ENCODE data around the gene SMIM29. TPM values are rescaled to one million over a fixed set of nuclear protein-coding genes. Genes with fewer than 3 reads are reported as not detected.

SMIM29 gene
- total and polyA plus RNA-seq, 2 donors (not counting 3 experiments of a cell fraction or from before 2014, with no cell fraction given): 37.6 to 75.2 TPM

DNA sequence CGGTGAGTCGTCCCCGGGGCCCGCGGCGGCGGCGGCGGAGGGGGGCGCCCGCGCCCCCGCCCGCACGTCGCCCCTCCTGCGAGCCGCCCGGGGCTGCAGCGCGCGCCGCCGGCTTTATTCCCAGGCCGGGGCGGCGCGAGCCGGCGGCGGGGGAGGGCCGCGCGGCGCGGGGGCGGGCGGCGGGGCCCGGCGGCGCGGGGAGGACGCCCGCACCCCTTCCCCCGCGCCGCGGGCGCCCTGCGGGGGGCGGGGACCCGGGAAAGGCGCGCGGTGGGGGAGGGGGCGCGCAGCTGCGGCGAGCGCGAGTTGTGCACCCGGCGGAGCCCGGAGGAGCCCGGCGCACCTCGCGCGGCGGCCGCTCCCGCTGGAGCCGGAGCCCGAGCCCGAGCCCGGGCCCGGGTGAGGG is 11.5 kb downstream of the SMIM29 start:
- H3K4me1 ChIP-seq (ENCODE audit: control insufficient read depth, extremely low read depth, insufficient read depth, low read length): peaks cover 50% of the 10 kb centered on the region
- intact Hi-C loops (cut with micrococcal nuclease) (loop anchor here (5.0 kb wide), 1 partner anchor 455 kb away; no protein-coding TSS in a partner anchor), dilution Hi-C loops (cut with MboI; ENCODE audit: extremely low pct_ligation_motif_present, low sequenced_read_pairs) (no loop called here)
- peak overlapping the region; percentile 82 for H3K9ac ChIP-seq (replicated peaks; ENCODE audit: extremely low read depth, insufficient read depth, low read length)
- H3K27ac ChIP-seq (ENCODE audit: insufficient read depth, low read depth, low read length): peak overlapping the region; percentile 91
- H3K9me3 ChIP-seq (replicated peaks; ENCODE audit: control insufficient read depth, insufficient read depth, low read length): no peaks in the 10 kb centered on the region
- no peak for DNase-seq (ENCODE audit: low read depth, low spot score)
- BruUV-seq (replicated peaks): no TSS peak
- FAIRE-seq: no peak
- H3K4me3 ChIP-seq (replicated peaks in 1 of 3; ENCODE audit: insufficient read depth in 1 of 3, low read depth in 1 of 3, low read length in 3 of 3): peak overlapping the region; percentile 94 to 98 (median 97)
- peaks cover 55% of the 10 kb centered on the region for H3K79me2 ChIP-seq (ENCODE audit: control insufficient read depth, insufficient read depth, low read length)
- H3K36me3 ChIP-seq (ENCODE audit: control insufficient read depth in 2 of 2, extremely low read depth in 1 of 2, insufficient read depth in 2 of 2, low read length in 2 of 2): peaks cover 5 to 7% of the 10 kb centered on the region in 2 experiments
- peak overlapping the region; percentile 94 for H3K4me2 ChIP-seq (ENCODE audit: insufficient read depth, low read length)
- no peaks in the 10 kb centered on the region for H3K27me3 ChIP-seq (ENCODE audit: control insufficient read depth in 2 of 2, insufficient read depth in 2 of 2, low read length in 2 of 2)
- POLR2A ChIA-PET: interaction anchor here (0.7 to 2.0 kb wide), 9 partner anchors 7 to 1266 kb away, joined by 3 to 35 read pairs (median 4); partner anchors contain the start of gene SMIM29
- H2AFZ ChIP-seq (ENCODE audit: low read depth, low read length): no peak overlapping the region
- no peaks in the 10 kb centered on the region for H4K20me1 ChIP-seq (replicated peaks; ENCODE audit: control insufficient read depth, extremely low read depth, insufficient read depth, low read length)
- no peaks in the 10 kb centered on the region for H3K9me1 ChIP-seq (replicated peaks; ENCODE audit: control insufficient read depth, extremely low read depth, insufficient read depth, low read length)
- CTCF ChIA-PET: interaction anchor here (0.8 to 2.0 kb wide), 8 partner anchors 11 to 186 kb away, joined by 3 to 23 read pairs (median 8); no protein-coding TSS in a partner anchor
- TF ChIP-seq, protein P1, sequence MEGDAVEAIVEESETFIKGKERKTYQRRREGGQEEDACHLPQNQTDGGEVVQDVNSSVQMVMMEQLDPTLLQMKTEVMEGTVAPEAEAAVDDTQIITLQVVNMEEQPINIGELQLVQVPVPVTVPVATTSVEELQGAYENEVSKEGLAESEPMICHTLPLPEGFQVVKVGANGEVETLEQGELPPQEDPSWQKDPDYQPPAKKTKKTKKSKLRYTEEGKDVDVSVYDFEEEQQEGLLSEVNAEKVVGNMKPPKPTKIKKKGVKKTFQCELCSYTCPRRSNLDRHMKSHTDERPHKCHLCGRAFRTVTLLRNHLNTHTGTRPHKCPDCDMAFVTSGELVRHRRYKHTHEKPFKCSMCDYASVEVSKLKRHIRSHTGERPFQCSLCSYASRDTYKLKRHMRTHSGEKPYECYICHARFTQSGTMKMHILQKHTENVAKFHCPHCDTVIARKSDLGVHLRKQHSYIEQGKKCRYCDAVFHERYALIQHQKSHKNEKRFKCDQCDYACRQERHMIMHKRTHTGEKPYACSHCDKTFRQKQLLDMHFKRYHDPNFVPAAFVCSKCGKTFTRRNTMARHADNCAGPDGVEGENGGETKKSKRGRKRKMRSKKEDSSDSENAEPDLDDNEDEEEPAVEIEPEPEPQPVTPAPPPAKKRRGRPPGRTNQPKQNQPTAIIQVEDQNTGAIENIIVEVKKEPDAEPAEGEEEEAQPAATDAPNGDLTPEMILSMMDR (IDR thresholded peaks at IDR 0.05; ENCODE audit: extremely low read depth in 1 of 2, insufficient read depth in 1 of 2, low read depth in 1 of 2, low read length in 2 of 2): no peak
- TF ChIP-seq POLR2AphosphoS5 (IDR thresholded peaks at IDR 0.05; ENCODE audit: insufficient read depth, low read depth, low read length) (no peak), MYC (IDR thresholded peaks at IDR 0.05; ENCODE audit: low read depth, low read length) (no peak), POLR2A (IDR thresholded peaks at IDR 0.05; ENCODE audit: low read depth, low read length) (no peak), EZH2 (IDR thresholded peaks at IDR 0.05; ENCODE audit: borderline replicate concordance, low read depth, low read length, severe bottlenecking) (no peak), FOS (IDR thresholded peaks at IDR 0.05; ENCODE audit: borderline replicate concordance, insufficient read depth, low read length) (no peak), GATA2 (IDR thresholded peaks at IDR 0.05; ENCODE audit: insufficient read depth, insufficient read length, low read depth, low read length) (no peak), JUN (IDR thresholded peaks at IDR 0.05; ENCODE audit: borderline replicate concordance, insufficient read depth, insufficient read length, low read depth) (no peak)
- TF ChIP-seq, protein P2, sequence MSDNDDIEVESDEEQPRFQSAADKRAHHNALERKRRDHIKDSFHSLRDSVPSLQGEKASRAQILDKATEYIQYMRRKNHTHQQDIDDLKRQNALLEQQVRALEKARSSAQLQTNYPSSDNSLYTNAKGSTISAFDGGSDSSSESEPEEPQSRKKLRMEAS (IDR thresholded peaks at IDR 0.05; ENCODE audit: insufficient read depth, insufficient read length): no peak
